Psoas muscle (tissue), 8 donors: ENCODE data around the gene JAML. TPM values are rescaled to one million over a fixed set of nuclear protein-coding genes. Genes with fewer than 3 reads are reported as not detected.

Experiments
- ATAC-seq, 4 donors: fragments of 200-7000 bp; cut with Tn5 transposase; one replicate each; pipeline ENCODE4 v1.9.1; 2020; ENCODE audit warnings: moderate library complexity in 3 of 4, mild to moderate bottlenecking in 2 of 4
- DNase-seq, 2 donors: peaks; one replicate each; pipeline ENCODE4 v3.0.0-alpha.2; 2020
- H3K27ac ChIP-seq: fragments of 200-600 bp; one replicate; pipeline ENCODE4 v1.8.0; 2022
- H3K27me3 ChIP-seq, 3 donors: fragments of 200-600 bp in 1 of 3; one replicate each; pipeline versions ENCODE4 v1.6.1 to v1.8.0; 2013 to 2022; ENCODE audit warnings: low read length in 2 of 3, mild to moderate bottlenecking in 2 of 3, moderate library complexity in 1 of 3; ENCODE audit not compliant: insufficient read depth in 3 of 3
- H3K36me3 ChIP-seq, 2 donors: fragments of 200-600 bp in 1 of 2; one replicate each; pipeline versions ENCODE4 v1.6.1 to v1.8.0; 2013 to 2022; ENCODE audit warnings: low read depth in 1 of 2, mild to moderate bottlenecking in 1 of 2, moderate library complexity in 1 of 2; ENCODE audit not compliant: insufficient read depth in 1 of 2
- H3K4me1 ChIP-seq: fragments of 200-600 bp; one replicate; pipeline ENCODE4 v1.8.0; 2022
- H3K4me3 ChIP-seq: fragments of 200-600 bp; one replicate; pipeline ENCODE4 v1.8.0; 2022; ENCODE audit warnings: mild to moderate bottlenecking
- H3K9me3 ChIP-seq: fragments of 200-600 bp; one replicate; pipeline ENCODE4 v1.8.0; 2022
- WGBS, 3 donors: extraction: QIAGEN DNeasy Blood & Tissue Kit; methylation state at CpG; one replicate each; pipeline versions ENCODE4 v1.1.6 to v1.1.7; 2013; 5-methylcytosine and 5-hydroxymethylcytosine counted together
- intact Hi-C, 2 donors: fragments of 100-400 bp; cut with DNase I; formaldehyde crosslinking; loops; one replicate each; pipeline versions ENCODE4 v1.11.0 to v1.14.2; 2022
- polyA plus RNA-seq, 3 donors: library from polyadenylated mRNA; stranded (reverse); fragments of 200-250 nt; gene quantifications; one replicate each; pipeline ENCODE4 v1.2.3, GENCODE V29; 2013
- total RNA-seq, 4 donors: library from RNA; stranded (reverse); fragmentation: NEBNext Ultra II Directional in 2 of 4; extraction: Animal tissue kit (Norgen Biotek cat#: 25700) in 2 of 4; gene quantifications; one replicate each; pipeline versions ENCODE4 v1.2.1 to v1.2.4, GENCODE V29; 2021 to 2023
- TF ChIP-seq, protein P1 (sequence below): fragments of 200-600 bp; IDR thresholded peaks from one replicate; pipeline ENCODE4 v1.8.0; 2022; ENCODE audit warnings: antibody characterized with exemption
- donor health status: healthy with polysubstance abuse.
- donor health status: DM: no; HTN: no; CAD: no; lungs with moderate emphysema.
- donor health status: Bipolar disorder and iron deficiency.
- donor health status: healthy.
- donor health status: DM: yes; HTN: yes; CAD: no.
- donor health status: DM: no; HTN: no; CAD: no.
- donor health status: DM: no; HTN: no; CAD: no.
- donor health status: DM: yes; HTN: yes; CAD: no.

The JAML gene
- total and polyA plus RNA-seq, 7 donors = 0.21 to 1.8 (median 0.48) TPM

DNA sequence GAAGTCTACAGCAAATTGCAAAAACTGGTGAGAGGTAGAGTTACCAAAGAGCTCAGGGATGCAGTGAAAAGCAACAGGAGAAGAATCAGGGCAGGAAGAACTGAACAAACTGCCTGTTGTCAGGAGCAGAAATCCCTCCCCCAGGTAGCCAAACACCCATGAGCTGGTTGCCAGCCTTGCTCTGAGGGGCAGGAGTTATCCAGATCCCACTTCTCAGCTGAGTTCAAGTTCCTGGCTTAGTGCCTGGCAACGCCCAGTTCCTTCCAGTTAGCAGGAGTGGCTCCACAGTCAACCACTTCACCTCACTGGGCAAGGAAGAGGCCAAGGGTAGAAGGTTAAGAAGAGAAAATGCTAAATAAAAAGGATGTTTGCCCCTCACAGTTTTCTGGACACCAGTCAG lies 41.1 kb upstream of the JAML start:
- Histone ChIP-seq H3K27ac (no peak overlapping the region), H3K27me3 (peaks cover 2 to 51% (median 7%) of the 10 kb centered on the region in 3 donors), H3K4me3 (no peak overlapping the region), H3K4me1 (no peaks in the 10 kb centered on the region), H3K36me3 (no peaks in the 10 kb centered on the region), H3K9me3 (no peaks in the 10 kb centered on the region)
- intact Hi-C loops = no loop called here
- 35 to 71% (median 59%) methylated on average over 1 of the region's 1 CpG for WGBS, 3 donors
- ATAC-seq (no peak), DNase-seq (peak in 1 of 2 donors; percentile 28)
- TF ChIP-seq, protein P1, sequence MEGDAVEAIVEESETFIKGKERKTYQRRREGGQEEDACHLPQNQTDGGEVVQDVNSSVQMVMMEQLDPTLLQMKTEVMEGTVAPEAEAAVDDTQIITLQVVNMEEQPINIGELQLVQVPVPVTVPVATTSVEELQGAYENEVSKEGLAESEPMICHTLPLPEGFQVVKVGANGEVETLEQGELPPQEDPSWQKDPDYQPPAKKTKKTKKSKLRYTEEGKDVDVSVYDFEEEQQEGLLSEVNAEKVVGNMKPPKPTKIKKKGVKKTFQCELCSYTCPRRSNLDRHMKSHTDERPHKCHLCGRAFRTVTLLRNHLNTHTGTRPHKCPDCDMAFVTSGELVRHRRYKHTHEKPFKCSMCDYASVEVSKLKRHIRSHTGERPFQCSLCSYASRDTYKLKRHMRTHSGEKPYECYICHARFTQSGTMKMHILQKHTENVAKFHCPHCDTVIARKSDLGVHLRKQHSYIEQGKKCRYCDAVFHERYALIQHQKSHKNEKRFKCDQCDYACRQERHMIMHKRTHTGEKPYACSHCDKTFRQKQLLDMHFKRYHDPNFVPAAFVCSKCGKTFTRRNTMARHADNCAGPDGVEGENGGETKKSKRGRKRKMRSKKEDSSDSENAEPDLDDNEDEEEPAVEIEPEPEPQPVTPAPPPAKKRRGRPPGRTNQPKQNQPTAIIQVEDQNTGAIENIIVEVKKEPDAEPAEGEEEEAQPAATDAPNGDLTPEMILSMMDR = no peak

DNA sequence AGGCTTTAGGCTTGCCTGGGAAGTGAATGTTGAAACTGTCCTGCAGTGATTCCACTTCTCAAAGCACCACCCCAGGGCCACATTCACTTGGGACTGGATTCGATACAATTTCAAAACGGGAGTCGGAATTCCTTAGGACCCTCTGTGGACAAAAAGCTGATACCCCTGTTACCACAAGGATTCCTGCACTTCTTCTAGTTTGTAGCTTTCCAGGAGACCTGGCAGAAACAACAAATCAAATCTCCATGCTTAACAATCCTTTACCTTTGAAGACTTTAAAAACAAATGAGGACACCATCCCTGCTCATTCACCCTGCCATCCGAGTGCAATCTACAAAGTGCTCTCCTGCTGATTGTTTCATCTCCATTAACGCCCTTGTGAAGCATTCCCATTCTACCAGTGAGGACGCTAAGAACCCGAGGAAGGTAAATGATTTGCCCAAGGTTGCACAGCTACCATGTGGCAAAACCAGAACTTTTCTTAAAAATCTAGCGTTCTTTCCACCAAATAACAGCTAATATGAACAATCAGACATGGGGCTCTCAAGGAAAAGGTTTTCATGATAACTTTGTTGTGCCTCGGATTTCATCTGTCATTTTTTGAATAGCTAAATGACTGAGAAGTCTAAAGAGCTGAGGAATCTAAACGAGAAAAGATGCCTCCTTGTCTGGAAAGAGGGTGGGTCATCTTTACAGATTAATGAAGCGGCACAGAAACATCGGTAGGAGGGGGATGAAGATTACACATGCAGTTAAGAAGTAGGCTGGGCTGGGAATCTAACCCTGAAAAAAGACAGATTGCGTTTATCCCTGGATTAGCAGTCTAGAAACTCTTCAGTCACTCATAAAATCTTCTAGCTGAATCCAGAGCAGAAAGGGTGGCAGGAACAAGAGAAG lies 40.0 kb upstream of the JAML start:
- WGBS, 3 donors = 53 to 55% (median 54%) methylated on average over 13 of the region's 13 CpGs

DNA sequence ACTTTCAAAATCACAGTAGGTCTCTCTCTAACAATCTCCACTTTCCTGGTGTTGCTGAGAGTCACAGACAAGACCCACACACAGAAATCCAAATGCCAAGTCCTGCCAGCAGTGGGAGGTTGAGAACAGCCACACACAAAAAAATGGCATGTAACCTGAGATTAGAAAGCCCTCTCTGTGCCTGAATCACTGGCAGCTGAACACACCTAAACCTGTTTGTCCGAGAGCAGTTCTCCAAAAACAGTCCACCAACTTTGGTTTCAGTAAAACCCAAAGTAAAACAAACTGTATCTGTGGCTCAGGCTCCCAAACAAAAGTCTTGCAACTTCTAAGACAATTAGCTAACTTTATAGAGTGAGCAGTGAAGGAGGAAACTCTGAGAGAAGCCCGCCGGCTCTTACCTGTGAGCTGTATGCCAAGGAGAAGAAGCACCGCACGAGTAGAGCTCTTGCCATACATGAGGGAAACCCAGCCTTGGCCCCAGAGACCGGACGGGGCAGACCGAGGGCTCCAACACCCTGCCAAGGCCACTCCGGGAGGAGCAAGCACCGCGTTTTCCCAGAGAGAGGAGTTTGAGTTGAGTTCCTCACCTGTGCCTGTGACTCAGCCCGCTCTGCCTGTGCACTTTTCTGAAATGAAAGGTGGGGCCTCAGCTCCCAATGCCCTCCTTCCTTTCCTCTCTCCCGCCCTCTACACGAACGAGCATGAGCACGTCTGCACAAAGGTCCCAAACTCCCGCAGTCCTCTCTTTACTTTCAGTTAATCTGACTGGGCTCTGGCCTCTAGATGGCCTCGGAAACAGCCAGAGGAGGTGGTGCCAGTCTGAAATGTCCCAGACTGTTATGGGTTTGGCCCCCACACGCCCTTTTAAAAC lies 39.1 kb upstream of the JAML start, which contains the start of gene MPZL2:
TSS of gene MPZL2 (minus strand) at position 603 of the 874 bp plus-strand sequence. CDS start at position 459, 144 bp downstream.
- peak in 3 of 4 donors; percentile 47 to 49 (median 48) for ATAC-seq
- TF ChIP-seq, protein P1 = no peak

More for the DNA sequence above, 40.0 kb upstream of the JAML start:
- intact Hi-C loops = loop anchor here in 1 of 2 donors (5.0 kb wide), 1 partner anchor 53 kb away; no protein-coding TSS in a partner anchor
- Histone ChIP-seq H3K27ac (no peak overlapping the region), H3K4me3 (peak overlapping the region; percentile 55), H3K27me3 (peaks cover 4 to 55% (median 7%) of the 10 kb centered on the region in 3 donors), H3K36me3 (no peaks in the 10 kb centered on the region), H3K9me3 (no peaks in the 10 kb centered on the region), H3K4me1 (no peaks in the 10 kb centered on the region)
- TF ChIP-seq, protein P1 = no peak
- no peak for ATAC-seq
- no peak for DNase-seq

DNA sequence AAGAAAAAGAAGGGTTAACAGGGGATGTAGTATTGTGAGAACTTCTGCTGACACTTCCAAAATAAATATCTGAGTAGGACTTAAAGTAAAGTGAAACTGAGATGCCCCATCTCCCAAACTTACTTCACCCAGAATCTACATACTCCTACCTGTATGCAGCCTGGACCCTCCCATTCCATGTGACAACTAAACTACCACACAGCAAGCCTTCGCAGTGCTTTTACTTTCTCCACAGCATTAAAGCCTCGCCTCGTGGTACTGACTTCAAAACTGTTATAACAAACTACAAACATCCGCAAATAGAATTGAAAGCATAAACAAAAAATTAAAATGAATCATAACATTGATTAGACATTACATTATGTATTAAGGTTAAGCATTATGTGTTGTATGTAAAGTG lies 38.3 kb upstream of the JAML start:
- no peaks in the 10 kb centered on the region for H3K36me3 ChIP-seq
- 81 to 90% (median 84%) methylated on average over 4 of the region's 4 CpGs for WGBS, 3 donors
- H3K27ac ChIP-seq = no peak overlapping the region
- intact Hi-C loops = loop anchor here in 1 of 2 donors (5.0 kb wide), 1 partner anchor 51 kb away; no protein-coding TSS in a partner anchor
- H3K4me3 ChIP-seq = peak overlapping the region; percentile 55
- no peak for DNase-seq
- H3K9me3 ChIP-seq = no peaks in the 10 kb centered on the region
- TF ChIP-seq, protein P1 = no peak
- no peaks in the 10 kb centered on the region for H3K4me1 ChIP-seq
- H3K27me3 ChIP-seq = peaks cover 4 to 50% (median 5%) of the 10 kb centered on the region in 3 donors
- no peak for ATAC-seq

More for the DNA sequence above, 39.1 kb upstream of the JAML start, which contains the start of gene MPZL2:
- no peaks in the 10 kb centered on the region for H3K4me1 ChIP-seq
- no peak within 1 kb of the TSS for H3K27ac ChIP-seq
- 6 to 12% (median 8%) methylated on average over 19 of the region's 19 CpGs for WGBS, 3 donors
- H3K9me3 ChIP-seq = no peaks in the 10 kb centered on the region
- peak within 1 kb of the TSS; percentile 55 for H3K4me3 ChIP-seq
- H3K36me3 ChIP-seq = no peaks in the 10 kb centered on the region
- H3K27me3 ChIP-seq = peaks cover 4 to 50% (median 7%) of the 10 kb centered on the region in 3 donors
- intact Hi-C loops = loop anchor here in 1 of 2 donors (5.0 kb wide), 1 partner anchor 52 kb away; no protein-coding TSS in a partner anchor
- DNase-seq = peak in 1 of 2 donors; percentile 15
